GM19395 (cell line): ENCODE data around the gene MBTPS1.

Source experiments
- ATAC-seq: cut with Tn5 transposase; IDR thresholded peaks from one replicate; pipeline ENCODE4 v1.9.1; 2021; ENCODE audit warnings: mild to moderate bottlenecking, moderate library complexity; ENCODE audit not compliant: unreplicated experiment

The MBTPS1 gene

DNA sequence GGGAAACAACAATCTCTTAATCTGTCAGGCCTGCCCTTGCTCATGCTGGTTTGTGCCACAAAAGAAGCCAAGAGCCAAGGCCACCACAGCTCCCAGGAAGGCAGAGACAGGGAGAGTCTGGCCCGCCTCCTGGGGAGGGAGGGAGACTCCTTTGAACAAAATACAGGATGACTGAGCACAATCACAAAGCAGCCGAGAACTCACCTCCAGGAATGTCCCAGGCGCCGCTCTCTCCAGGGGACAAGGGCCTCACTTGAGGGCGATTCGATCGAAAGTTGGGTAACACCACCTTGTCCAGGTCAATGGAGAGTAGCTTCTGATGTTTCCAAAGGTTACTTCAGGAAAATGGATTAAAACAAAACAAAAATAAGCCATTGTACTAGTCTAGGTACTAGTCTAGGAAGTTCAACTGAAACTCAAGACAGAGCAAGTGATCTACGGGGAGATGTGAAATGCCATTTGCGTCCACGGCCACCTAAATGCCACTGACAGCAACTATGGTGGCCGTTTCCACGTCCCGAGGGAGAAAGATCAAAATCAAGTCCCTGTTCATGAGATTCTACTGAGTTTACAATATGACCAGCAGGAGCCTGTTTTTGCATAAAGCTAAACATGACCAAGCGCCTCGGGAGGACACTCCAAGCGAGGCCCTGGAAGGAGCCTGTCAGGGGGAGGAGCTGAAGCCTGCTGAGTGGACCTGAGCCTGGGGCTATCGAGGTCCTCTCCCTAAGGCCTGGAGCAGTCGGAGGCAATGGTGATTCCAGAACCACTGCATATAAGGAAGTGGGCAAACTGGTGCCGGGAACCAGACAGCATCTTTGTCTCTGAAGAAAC is 60.7 kb downstream of the MBTPS1 start:
- no peak for ATAC-seq

DNA sequence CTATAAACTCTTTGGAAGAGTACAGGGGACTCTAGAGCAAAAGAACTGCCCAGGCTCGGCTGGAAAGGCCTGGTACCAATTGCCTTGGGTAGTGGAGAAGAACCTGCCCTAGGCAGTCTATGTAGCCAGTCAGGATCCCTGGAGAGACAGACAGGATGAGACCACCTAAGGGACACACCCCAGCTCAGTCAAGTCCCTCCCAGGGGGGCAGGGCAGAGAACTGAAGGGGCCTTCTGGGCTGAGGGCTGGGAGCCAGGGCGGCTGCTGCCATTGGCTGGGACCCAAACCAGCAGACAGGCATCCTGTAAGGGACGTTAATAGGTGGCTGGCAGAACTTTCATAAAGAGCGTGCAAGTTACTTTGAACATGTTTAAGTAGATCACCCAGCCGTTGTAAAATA is 61.4 kb downstream of the MBTPS1 start:
- no peak for ATAC-seq

DNA sequence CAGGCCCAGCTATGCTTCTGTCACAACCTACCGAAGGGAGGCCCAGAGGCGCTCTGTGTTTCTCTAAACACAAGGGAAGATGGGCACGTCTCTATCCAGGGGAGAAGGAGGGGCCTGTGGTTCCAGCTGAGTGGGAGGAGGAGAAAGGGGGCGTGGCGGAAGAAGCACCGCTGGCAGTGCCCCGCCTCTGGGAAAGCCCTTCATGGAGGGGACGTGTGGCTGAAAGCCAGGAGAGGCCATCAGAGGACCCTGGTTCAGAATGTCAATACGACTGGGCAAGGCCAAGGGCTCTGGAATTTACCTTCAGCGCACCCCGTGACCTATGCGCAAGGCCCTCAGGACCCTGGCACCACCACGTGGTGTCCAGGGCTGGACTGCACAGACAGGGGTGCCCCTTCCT is 61.8 kb downstream of the MBTPS1 start:
- no peak for ATAC-seq

DNA sequence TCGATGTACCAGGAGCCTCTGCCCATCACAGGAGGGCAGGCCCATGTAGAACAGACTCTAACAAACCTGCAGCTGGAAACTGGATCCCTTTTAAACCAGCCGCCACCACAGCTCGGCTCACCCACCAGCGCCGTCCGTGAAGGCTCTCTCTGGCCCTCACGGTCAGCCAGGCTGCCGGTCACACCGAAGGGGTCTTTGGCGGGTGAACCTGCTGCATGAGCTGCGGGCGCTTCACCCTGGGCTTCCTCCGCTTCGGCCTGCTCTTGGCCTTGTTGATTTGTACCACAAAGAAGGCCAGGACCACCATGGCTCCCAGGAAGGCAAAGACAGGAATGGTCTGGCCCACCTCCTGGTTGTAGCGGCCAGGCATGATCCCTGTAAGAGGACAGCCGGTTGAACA is 62.5 kb downstream of the MBTPS1 start:
- ATAC-seq: no peak

DNA sequence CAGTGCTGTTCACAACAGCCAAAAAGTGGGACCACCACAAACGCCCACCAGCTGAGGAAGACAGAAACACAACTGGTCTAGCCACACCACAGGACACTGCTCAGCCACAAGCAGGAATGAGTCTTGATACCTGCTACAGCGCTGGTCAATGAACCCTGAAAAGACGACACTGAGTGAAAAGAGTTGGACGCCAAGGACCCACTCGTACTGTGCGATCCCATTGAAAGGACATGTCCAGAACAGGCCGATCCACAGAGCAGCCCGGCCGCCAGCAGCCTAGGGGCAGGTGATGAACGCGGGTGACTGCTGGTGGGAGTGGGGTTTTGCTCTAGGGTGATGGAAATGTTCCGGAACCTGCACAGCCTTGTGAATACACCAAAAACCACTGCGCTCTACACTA is 63.5 kb downstream of the MBTPS1 start:
- ATAC-seq: no peak

DNA sequence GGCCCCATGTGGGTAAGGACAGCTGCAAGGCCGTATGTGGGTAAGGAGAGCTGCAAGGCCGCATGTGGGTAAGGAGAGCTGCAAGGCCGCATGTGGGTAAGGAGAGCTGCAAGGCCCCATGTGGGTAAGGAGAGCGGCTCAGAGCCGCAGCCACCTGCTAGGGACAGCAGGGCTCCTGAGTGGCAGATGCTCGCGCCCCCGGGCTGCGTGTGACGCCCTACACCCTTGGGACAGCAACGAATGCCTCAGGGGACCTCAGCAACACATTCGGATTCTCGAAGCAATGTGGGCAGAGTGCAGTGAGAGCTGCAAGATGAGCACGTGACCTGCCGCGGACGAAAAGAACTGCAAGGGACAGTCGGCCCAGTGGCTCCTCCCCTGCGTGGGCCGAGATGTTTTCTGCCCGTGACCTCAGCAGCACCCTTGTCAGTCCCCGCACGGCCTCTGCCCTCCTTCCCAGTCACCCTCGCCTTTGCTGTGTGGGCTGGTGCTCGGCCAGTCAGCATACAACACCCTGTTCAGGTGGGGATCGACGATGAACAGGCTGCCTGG is 64.6 kb downstream of the MBTPS1 start:
- no peak for ATAC-seq

DNA sequence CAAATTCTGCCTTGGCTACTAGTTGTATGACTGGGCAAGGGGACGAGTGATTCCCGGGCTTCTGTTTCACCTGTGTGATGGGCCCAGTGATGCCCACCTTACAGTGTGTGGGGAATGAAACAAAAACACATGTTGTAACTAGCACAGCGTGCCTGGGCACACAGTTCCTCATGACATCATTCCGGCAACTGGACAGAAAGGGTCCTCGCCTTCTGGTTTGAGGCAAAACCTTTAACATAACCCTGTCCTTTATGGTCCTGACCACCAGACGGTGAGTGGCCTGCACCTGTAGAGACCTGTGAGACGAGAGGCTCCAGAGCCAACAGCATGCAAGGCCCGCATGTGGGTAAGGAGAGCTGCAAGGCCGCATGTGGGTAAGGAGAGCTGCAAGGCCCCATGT is 66.4 kb downstream of the MBTPS1 start:
- ATAC-seq: no peak

DNA sequence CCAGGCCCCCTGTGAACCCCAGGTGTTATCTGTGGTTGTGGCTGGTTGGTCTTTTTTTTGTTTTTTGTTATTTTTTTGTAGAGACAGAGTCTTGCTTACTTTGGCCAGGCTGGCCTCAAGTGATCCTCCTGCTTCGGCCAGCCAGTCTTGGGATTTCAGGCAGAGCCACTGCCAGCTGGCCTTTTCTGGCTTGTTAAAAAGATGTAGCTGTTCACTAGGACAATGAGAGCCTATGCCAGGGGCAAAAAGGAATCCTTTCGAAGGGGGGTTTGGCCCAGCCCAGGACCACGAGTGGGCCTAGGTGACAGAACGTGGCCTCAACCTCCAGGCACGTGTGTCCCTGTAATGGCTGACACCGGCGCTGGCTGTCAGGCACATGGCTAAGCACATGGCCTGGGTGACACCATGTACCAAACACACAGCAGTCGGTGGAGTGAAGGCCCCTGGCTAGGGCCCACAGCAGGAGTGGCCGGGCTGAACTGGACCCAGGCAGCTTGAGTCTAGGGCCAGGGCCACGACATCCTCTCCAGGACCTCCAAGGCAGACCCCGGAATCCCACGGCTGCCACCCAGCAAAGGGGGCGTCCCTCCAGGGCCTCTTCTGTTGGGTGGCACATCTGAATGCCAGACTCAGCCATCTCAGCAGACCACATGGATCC is 67.2 kb downstream of the MBTPS1 start:
- no peak for ATAC-seq

DNA sequence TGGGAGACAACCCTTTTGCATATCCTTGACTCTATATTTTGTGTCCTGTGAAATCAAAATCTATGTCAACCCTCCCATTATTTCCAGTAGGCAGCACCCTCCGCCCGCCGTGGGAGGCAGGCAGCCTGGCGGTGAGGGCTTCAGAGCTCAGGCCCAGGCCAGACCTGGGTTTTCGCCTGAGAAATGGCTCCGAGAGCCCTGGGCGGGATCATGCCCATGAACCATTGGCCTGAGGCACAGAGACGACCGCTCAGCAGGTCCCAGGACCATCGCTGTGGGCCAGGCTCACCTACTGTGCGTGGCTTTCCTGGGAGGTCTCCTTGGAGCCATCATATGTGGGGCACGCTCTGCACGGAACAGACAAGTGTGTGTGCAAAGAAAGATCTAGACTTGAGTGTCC is 67.9 kb downstream of the MBTPS1 start:
- ATAC-seq: no peak

DNA sequence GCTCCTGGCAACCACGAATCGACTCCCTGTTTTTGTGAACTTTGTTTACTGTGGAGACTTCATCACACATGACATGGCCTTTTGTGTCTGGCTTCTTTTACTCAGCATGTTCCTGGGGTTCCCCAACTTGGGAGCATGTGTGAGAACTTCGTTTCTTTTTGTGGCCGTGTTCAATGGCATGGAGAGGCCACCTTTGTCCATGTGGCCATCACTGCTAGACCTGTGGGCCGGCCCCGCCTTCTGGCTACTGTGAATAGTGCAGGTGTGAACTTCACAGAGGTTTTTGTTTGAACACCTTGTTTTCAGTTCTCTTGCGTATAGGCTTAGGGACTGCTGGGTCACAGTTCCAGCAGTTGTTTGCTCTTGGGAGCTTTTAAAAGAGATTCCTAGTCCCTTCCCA is 68.5 kb downstream of the MBTPS1 start:
- no peak for ATAC-seq

DNA sequence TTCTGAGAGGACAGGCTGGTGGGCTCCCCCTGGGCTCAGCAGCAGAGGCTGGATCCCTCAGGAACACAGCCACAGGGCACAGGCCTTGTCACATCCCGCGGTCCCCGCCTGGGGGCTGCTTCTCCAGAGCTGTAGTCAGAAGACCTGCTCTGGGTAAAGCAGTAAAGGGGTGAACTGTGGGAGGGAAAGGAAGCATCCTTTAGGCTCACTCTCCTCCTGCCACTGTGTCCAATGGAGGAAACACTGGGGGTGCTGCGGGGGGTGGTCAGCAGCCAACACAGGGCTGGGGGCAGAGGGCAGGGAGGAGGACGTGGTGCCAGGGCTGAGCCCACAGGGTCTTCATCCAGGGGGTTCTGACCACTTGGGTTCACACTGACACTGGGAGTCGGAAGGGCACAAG is 69.1 kb downstream of the MBTPS1 start:
- no peak for ATAC-seq

DNA sequence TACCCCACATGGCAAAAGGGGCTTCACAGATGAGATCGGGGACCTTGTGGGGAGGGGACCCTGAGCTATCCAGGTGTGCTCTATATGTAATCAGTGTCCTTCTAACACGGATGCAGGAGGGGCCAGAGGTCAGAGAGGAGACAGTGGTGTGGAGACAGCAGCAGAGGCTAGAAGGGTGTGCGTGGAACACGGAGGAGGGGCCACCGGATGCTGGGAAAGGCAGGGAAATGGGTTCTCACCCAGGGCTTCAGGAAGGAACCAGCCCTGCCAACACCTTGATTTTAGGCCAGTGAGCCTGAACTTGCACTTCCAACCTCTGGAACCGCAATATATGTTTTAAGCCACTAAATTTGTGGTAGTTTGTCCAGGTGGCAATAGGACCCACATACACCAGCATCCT is 69.5 kb downstream of the MBTPS1 start:
- no peak for ATAC-seq

DNA sequence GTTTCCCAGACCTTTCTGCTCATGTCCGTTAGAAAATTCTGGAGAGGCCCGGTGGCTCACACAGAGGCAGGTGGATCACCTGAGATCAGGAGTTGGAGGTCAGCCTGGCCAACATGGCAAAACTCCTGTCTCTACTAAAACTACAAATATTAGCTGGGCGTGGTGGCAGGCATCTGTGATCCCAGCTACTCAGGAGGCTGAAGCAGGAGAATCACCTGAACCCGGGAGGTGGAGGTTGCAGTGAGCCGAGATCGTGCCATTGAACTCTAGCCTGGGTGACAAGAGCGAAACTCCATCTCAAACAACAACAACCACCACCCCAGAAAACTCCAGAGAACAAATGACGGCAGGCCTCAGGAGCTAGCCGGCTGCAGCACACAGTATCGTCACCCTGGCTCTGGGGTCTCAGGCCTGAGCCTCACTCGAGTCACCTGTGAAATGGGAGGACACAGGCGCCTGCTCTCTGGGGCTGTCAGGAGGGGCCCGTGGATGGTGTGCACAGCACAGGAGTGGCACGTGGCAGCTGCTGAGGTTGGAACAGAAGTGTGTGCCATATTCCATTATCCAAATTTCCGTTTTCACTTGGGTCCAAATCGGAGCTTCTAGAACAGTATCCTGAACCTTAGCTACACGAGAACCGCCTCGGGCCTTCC is 70.8 kb downstream of the MBTPS1 start:
- no peak for ATAC-seq

DNA sequence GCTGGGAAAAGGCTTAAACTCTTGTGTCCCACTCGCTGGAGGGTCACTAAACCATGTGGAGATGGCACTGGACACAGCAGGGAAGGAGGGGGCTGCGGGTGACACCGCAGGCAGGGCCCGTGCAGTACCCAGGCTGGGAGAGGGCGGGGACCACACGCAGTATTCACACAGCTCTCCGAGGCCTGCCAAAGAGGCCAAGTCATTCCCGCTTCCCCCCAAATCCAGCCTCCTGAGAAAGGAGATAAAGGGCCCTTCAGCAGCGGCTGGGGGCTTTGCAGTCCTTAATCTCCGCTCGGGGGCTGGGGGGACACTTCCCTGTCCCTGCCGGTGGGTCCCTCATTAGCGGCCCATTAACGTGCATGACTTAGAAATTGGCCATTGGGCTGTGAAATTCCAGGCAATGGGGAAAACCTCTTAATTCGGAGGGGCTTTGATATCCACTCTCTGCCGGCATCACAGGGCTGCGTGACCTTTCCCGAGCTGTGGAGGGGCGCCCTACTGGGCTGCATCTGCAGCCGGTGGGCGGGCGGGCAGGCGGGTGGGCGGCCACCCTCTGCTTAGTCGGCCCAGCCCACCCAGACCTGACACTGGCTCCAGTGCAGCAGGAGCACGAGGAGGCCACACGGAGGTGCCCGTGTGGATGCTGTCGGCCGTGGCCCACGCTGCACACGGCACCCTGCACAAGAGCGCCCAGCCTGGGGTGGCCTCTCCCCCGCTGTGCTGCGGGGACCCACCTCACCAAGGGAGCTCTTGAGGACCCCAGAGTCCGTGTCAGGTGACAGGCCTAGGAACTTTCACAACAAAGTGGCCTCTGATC is 71.5 kb downstream of the MBTPS1 start:
- ATAC-seq: no peak

DNA sequence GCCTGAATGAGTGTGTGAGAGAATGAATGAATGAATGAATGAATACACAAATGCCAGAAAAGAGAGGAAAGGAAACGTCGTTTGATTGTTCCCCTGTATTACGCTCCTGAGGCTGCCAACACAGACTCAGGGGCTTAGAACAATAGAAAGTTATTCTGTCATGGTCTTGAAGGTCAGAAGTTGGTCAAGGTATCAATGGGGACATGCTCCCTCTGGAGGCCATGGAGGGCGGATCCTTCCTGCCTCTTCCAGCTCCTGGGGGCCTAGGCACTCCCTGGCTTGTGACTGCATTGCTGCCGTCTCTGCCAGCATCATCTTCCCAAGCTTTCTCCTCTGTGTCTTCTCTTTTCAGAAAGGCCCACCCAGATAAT is 72.6 kb downstream of the MBTPS1 start:
- ATAC-seq: no peak

DNA sequence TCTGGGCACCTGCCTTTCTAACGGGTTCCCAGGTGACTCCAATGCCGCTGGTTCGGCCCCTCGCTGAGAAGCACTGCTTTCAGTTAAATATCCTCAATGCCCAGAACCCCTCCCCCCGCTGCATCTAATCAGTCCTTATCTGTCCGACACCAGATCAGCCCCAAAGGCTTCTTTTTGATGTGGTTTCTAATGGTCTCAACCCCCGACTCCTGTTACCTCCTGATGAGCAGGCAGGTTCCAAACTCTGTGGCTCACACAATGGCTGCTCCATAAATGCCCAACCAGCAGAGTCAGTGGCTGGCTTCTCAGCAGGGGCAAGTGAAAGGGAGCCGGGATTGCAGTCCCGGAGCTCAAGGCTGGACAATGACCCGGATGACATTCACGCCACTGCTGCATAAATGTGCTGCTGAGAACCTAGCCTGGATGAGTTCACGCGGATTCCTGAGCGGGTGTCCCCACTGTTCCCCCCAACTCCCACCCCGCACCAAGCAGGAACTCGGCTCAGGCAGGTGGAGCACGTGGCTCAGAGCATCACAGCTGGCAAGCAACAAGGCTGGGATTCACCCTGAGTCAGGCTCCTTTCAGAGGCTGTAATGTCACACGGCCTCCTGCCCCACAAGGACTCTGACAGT is 73.1 kb downstream of the MBTPS1 start:
- ATAC-seq: no peak

DNA sequence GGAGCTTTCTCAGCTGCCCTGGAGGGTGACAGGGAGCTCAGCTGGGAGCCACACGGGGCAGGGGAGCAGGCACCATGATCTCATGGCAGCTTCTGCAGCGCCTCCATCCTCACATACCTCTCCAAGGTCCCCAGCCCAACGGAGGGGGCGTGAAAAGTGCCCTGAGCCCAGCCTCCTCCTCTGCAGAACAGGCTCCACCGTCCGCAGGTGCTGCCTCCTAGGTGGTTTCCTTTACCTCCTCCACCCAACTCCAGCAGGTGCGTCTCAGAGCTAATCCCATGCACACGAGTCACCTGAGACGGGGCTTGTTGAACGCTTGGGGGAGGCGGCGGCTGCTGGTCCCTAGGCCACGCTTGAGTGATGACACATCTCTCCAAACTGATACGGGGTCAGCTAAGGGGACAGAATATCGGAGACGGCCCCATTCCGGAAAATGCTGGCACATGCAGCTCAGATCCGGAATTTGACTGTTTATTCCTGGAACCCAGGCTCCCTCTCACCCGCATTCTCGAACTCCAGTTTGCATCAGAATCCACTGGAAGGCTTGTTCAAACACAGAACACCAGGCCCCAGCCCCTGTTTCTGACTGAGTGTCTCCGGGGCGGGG is 73.8 kb downstream of the MBTPS1 start:
- ATAC-seq: no peak

DNA sequence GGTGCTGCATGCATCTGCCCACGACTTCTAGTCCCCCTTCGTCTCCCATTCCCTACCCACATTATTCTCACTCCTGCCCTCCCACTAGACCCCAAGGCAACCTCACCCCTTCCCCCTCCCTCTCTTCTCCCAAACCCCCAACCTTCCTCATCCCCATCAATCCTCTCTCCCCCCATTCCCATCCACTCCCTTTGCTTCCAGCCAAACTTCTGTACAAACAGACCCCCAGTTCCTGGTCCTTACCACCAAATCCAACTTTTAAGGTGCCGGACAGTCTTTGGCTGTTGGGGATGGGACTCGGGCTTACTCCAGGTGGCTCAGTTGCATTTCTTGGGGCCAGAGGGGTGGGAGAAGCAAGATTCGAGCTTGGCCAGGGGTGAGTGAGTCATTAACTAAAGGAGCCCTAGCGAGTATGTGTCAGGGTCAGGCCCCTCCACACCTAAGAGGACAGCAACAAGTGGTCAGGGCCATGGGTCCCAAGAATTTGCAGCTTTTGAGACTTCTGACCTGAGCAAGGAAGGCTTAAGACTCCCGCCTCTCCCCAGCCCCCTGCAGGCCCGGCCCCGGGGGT is 74.3 kb downstream of the MBTPS1 start, which contains the start of gene SLC38A8:
SLC38A8 (minus strand) TSS at position 488 of the 571 bp plus-strand sequence. CDS start 638 bp downstream, outside the sequence.
- no peak for ATAC-seq

DNA sequence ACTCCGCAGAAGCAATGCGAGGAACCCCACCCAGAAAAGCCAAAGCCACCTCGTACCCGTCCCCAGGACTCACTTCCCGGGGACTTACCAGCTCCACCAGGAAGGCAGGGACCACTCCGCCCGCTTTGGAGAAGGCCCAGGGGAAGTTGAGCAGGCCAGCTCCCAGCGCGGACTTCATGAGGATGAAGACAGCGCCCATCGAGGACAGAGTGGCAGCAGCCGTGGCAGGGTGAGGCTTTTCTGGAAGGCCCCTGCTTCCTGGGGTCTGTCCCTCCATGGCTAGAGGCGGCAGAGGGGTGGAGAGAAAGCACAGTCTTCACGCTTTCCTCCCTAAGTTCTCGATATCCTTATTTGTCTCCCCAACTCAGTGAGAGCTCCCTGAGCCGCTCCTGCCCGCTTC is 74.9 kb downstream of the MBTPS1 start:
- ATAC-seq: no peak
